K562 (cell line): ENCODE data around the gene ITPR3. TPM values are rescaled to one million over a fixed set of nuclear protein-coding genes. Genes with fewer than 3 reads are reported as not detected.
A peak's percentile ranks its signal among the peaks of the same experiment; 100 is the strongest.

Experiments
- BRF1 ChIP-seq: IDR thresholded peaks from 3 replicates; pipeline ENCODE4 v1.6.1; 2011; ENCODE audit warnings: borderline replicate concordance, mild to moderate bottlenecking; ENCODE audit not compliant: insufficient read length; ENCODE audit errors: extremely low read depth
- CREM ChIP-seq: IDR thresholded peaks from 2 replicates; pipeline ENCODE4 v1.6.1; 2014; ENCODE audit warnings: antibody characterized with exemption, low read depth
- ETV1 ChIP-seq: fragments of 450-650 bp; conservative IDR thresholded peaks from 2 replicates; pipeline ENCODE4 v1.6.1; 2016; ENCODE audit warnings: missing genetic modification characterization, control low read depth, low read depth, missing compliant biosample characterization
- FOXM1 ChIP-seq, 2 experiments: fragments of 450-650 bp in 1 of 2; sonication (generic) in 1 of 2; formaldehyde crosslinking in 1 of 2; IDR thresholded peaks; 2 replicates each; pipeline versions ENCODE4 v1.6.1 to v1.9.0; 2017 to 2022; ENCODE audit warnings: low read depth in 2 of 2, mild to moderate bottlenecking in 2 of 2, missing genetic modification reagents in 1 of 2, moderate library complexity in 1 of 2
- FOXO4 ChIP-seq: fragments of 450-650 bp; formaldehyde crosslinking; IDR thresholded peaks from 2 replicates; pipeline ENCODE4 v1.4.0; 2020; ENCODE audit warnings: mild to moderate bottlenecking, moderate library complexity
- GATA2 ChIP-seq: sonication (generic); formaldehyde crosslinking; IDR thresholded peaks from 2 replicates; pipeline ENCODE4 v1.4.0; 2020; ENCODE audit warnings: mild to moderate bottlenecking, missing genetic modification reagents
- HES1 ChIP-seq: fragments of 450-650 bp; IDR thresholded peaks from 2 replicates; pipeline ENCODE4 v1.6.1; 2016; ENCODE audit warnings: low read depth, mild to moderate bottlenecking, moderate library complexity
- IFI16 ChIP-seq: fragments of 250-450 bp; sonication (Bioruptor Pico); IDR thresholded peaks from 2 replicates; pipeline ENCODE4 v2.1.2; 2022; ENCODE audit warnings: mild to moderate bottlenecking, inconsistent platforms
- KAT2B ChIP-seq: IDR thresholded peaks from one replicate; pipeline ENCODE4 v1.6.1; 2012; ENCODE audit warnings: low read depth, mild to moderate bottlenecking, control low read depth, inconsistent platforms, low read length, moderate library complexity
- LARP7 ChIP-seq: fragments of 450-650 bp; IDR thresholded peaks from 2 replicates; pipeline ENCODE4 v1.6.1; 2016
- MAFF ChIP-seq: IDR thresholded peaks from 2 replicates; pipeline ENCODE4 v1.6.1; 2012; ENCODE audit warnings: low read length, improper control_type of control experiment
- MAFK ChIP-seq: IDR thresholded peaks from 2 replicates; pipeline ENCODE4 v1.6.1; 2011; ENCODE audit warnings: low read length, improper control_type of control experiment
- MNT ChIP-seq, 2 experiments: fragments of 450-650 bp; conservative IDR thresholded peaks; 2 replicates each; pipeline ENCODE4 v1.6.1; 2017; ENCODE audit warnings: mild to moderate bottlenecking in 2 of 2, moderate library complexity in 2 of 2
- MTA3 ChIP-seq: fragments of 450-650 bp; formaldehyde crosslinking; IDR thresholded peaks from 2 replicates; pipeline ENCODE4 v1.6.1; 2017; ENCODE audit warnings: mild to moderate bottlenecking, borderline replicate concordance
- NFYB ChIP-seq: IDR thresholded peaks from 2 replicates; pipeline ENCODE4 v1.6.1; 2011; ENCODE audit warnings: mild to moderate bottlenecking, moderate library complexity; ENCODE audit not compliant: insufficient read length; ENCODE audit errors: extremely low read depth
- PPARD ChIP-seq: fragments of 250-450 bp; sonication (Bioruptor Pico); IDR thresholded peaks from 2 replicates; pipeline ENCODE4 v1.8.0; 2022; ENCODE audit warnings: inconsistent platforms, mild to moderate bottlenecking, moderate library complexity
- SAFB ChIP-seq: fragments of 200-400 bp; formaldehyde crosslinking; IDR thresholded peaks from 2 replicates; pipeline ENCODE4 v1.6.1; 2017; ENCODE audit warnings: low read depth, low read length, borderline replicate concordance
- SIX5 ChIP-seq, 2 experiments: IDR thresholded peaks; 2 replicates each; pipeline ENCODE4 v1.6.1; 2011; ENCODE audit warnings: low read length in 2 of 2, borderline replicate concordance in 1 of 2, low read depth in 1 of 2, mild to moderate bottlenecking in 1 of 2, moderate library complexity in 1 of 2; ENCODE audit not compliant: insufficient read depth in 1 of 2
- TBL1XR1 ChIP-seq, 2 experiments: IDR thresholded peaks; 2 replicates each; pipeline ENCODE4 v1.6.1; 2012; ENCODE audit warnings: improper control_type of control experiment in 2 of 2, low read length in 2 of 2, mild to moderate bottlenecking in 1 of 2
- TRIM24 ChIP-seq, 2 experiments: fragments of 450-650 bp; IDR thresholded peaks; 2 replicates each; pipeline ENCODE4 v1.6.1; 2016
- ZFP1 ChIP-seq: fragments of 450-650 bp; formaldehyde crosslinking; IDR thresholded peaks from 2 replicates; pipeline ENCODE4 v1.4.0; 2020; ENCODE audit warnings: mild to moderate bottlenecking, mixed read lengths
- ZNF316 ChIP-seq: fragments of 450-650 bp; IDR thresholded peaks from 2 replicates; pipeline ENCODE4 v1.6.1; 2016
- ZNF347 ChIP-seq: fragments of 450-650 bp; formaldehyde crosslinking; IDR thresholded peaks from 2 replicates; pipeline ENCODE4 v1.4.0; 2020; ENCODE audit warnings: low read depth, mild to moderate bottlenecking, moderate library complexity
- ZNF639 ChIP-seq, 2 experiments: fragments of 200-800 bp in 1 of 2; sonication (Bioruptor generic) in 1 of 2; sonication (generic) in 1 of 2; formaldehyde crosslinking in 1 of 2; IDR thresholded peaks in 1 of 2; conservative IDR thresholded peaks in 1 of 2; 2 replicates each; pipeline versions ENCODE4 v1.5.0 to v1.6.1; 2016 to 2020; ENCODE audit warnings: missing compliant biosample characterization in 1 of 2, missing genetic modification characterization in 1 of 2, missing genetic modification reagents in 1 of 2
- ZNF79 ChIP-seq: fragments of 250-450 bp; sonication (Bioruptor Pico); IDR thresholded peaks from 2 replicates; pipeline ENCODE4 v1.4.0; 2020; ENCODE audit warnings: low read depth, mild to moderate bottlenecking, moderate library complexity
- polyA plus RNA-seq, 8 experiments: library from polyadenylated mRNA; depleted of rRNA in 4 of 8; stranded (reverse) in 5 of 8; unstranded in 3 of 8; fragments of >200 nt; fragmentation: Nextera tagmentation in 2 of 8; fragmentation: Illumina TruSeq in 1 of 8; extraction: Ambion mirVana in 2 of 8; extraction: Trizol in 1 of 8; gene quantifications; 2 replicates each; pipeline versions ENCODE4 v1.2.1 to v1.2.3, GENCODE V29; 2011 to 2014; ENCODE audit warnings: inconsistent platforms in 1 of 8, missing spikeins in 1 of 8
- total RNA-seq, 7 experiments: library from RNA; depleted of rRNA in 6 of 7; stranded (reverse); fragments of >200 nt in 6 of 7; fragmentation: Illumina TruSeq in 2 of 7; extraction: Trizol in 2 of 7; gene quantifications; 2 replicates each; pipeline versions ENCODE4 v1.2.1 to v1.2.3, GENCODE V29; 2011 to 2021; ENCODE audit warnings: low replicate concordance in 1 of 7

The ITPR3 gene
- total and polyA plus RNA-seq, 9 of the 15 experiments (the other 6 are each of a cell fraction or from before 2014, with no cell fraction given) = 0.39 to 35.7 (median 13.2) TPM

- TF ChIP-seq IFI16 (CRISPR knock-in tag) = no peak
- TF ChIP-seq ZFP1 (CRISPR knock-in tag) = no peak
- no peak for TF ChIP-seq SIX5 (IDR thresholded peaks at IDR 0.05; ENCODE audit: borderline replicate concordance in 1 of 2, insufficient read depth in 1 of 2, low read depth in 1 of 2, low read length in 2 of 2)
- no peak for TF ChIP-seq TRIM24 (IDR thresholded peaks at IDR 0.05)
- TF ChIP-seq ZNF316 = peak; percentile 89
- no peak for TF ChIP-seq BRF1
- no peak for TF ChIP-seq PPARD (CRISPR knock-in tag)
- TF ChIP-seq KAT2B = no peak
- TF ChIP-seq ZNF639 (CRISPR knock-in tag; conservative IDR thresholded peaks at IDR 0.05 in 1 of 2, IDR thresholded peaks at IDR 0.05 in 1 of 2) = no peak
- no peak for TF ChIP-seq NFYB
- no peak for TF ChIP-seq FOXO4
- no peak for TF ChIP-seq HES1
- TF ChIP-seq MAFK = peak; percentile 61
- no peak for TF ChIP-seq MNT (conservative IDR thresholded peaks at IDR 0.05)
- no peak for TF ChIP-seq ZNF347 (CRISPR knock-in tag)
- TF ChIP-seq LARP7 = no peak
- TF ChIP-seq CREM = no peak
- TF ChIP-seq MTA3 = no peak
- no peak for TF ChIP-seq SAFB
- TF ChIP-seq ETV1 (tag) = no peak
- TF ChIP-seq FOXM1 (IDR thresholded peaks at IDR 0.05; ENCODE audit: low read depth) = no peak
- no peak for TF ChIP-seq FOXM1 (CRISPR knock-in tag; IDR thresholded peaks at IDR 0.05; ENCODE audit: low read depth)
- no peak for TF ChIP-seq ZNF79 (CRISPR knock-in tag)
- TF ChIP-seq MAFF = peak; percentile 46; the same call in 1 of the 2 replicates
- TF ChIP-seq TBL1XR1 (IDR thresholded peaks at IDR 0.05; ENCODE audit: low read length in 2 of 2) = no peak
- no peak for TF ChIP-seq GATA2 (CRISPR knock-in tag)
Measured at GRCh38 chr6:33692078-33692759, 71.1 kb downstream of the ITPR3 start (continued).
